Epithelial cell of umbilical artery (primary cell): ENCODE measurements around the gene CLSTN1. TPM values are rescaled to one million over a fixed set of nuclear protein-coding genes. Genes with fewer than 3 reads are reported as not detected.

ENCODE experiments used
- total RNA-seq: library from RNA; depleted of rRNA; stranded (reverse); fragments of >200 nt; gene quantifications from 2 replicates; pipeline ENCODE4 v1.2.3, GENCODE V29; 2014

CLSTN1 gene
- total RNA-seq, result 59.4 and 66.1 TPM in 2 replicates

DNA sequence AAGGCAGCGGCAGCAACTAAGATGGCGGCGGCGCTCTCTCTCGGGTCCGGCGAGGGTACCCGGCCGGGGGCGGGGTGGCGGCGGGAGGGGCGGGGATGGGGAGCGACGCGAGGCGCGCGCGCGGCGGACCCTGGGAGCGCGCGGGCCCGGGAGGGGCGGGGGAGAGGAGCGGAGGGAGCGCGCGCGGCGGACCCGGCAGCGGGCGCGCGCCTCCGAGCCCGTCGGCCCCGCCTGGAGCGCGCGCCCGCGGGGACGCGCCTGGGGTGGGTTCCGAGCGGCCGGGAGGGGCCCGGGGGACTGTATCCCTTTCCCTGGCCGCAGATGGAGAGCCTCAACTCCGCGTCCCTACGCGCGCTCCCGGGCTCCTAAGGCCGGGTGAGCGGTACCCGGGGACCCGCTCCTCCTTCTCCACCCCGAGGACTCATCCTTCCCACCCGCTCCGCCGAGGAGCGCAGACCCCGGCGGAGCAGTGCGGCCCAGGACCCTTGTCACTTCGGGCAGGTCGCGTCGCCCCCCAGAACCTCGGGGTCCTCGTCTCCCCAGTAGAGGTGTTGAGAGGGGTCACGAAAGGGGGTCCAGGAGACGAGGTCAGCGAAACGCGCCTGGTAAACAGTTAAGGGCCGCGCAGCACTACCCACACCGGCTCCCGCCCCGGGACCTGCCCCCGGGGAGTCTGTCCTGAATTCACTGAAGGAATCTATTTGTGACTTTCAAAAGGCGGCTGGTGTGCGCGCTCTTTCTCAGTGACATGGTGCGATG, at the start of gene CLSTN1:
CLSTN1 (minus strand) TSS at position 23 of the 759 bp plus-strand sequence. CDS start 232 bp downstream, outside the sequence.

Other genes starting within 250 kb of the CLSTN1 start
- gene TMEM201, start 235.1 kb downstream of the CLSTN1 start, total RNA-seq, result 4.2 and 5.5 TPM in 2 replicates
- gene PIK3CD, start 172.2 kb downstream of the CLSTN1 start, total RNA-seq, result 2.3 and 4.2 TPM in 2 replicates
- 32.7 and 52.9 TPM in 2 replicates for gene CTNNBIP1, start 86.3 kb upstream of the CLSTN1 start, total RNA-seq
- gene LZIC, start 119.4 kb upstream of the CLSTN1 start, total RNA-seq, result 30.2 and 33.1 TPM in 2 replicates
- gene NMNAT1, start 119.5 kb upstream of the CLSTN1 start, total RNA-seq, result 12.6 and 12.7 TPM in 2 replicates
- gene RBP7, start 173.3 kb upstream of the CLSTN1 start, total RNA-seq, result not detected in 2 replicates
- gene UBE4B, start 209.0 kb upstream of the CLSTN1 start, total RNA-seq, result 14.3 and 18.8 TPM in 2 replicates